GM19468 (cell line): ENCODE results near the gene ANKRD13D.

ENCODE experiments used
- ATAC-seq: cut with Tn5 transposase; IDR thresholded peaks from one replicate; pipeline ENCODE4 v1.9.1; 2021; ENCODE audit warnings: mild to moderate bottlenecking, moderate library complexity, moderate number of reproducible peaks; ENCODE audit not compliant: unreplicated experiment; ENCODE audit errors: extremely low read depth

ANKRD13D gene

DNA sequence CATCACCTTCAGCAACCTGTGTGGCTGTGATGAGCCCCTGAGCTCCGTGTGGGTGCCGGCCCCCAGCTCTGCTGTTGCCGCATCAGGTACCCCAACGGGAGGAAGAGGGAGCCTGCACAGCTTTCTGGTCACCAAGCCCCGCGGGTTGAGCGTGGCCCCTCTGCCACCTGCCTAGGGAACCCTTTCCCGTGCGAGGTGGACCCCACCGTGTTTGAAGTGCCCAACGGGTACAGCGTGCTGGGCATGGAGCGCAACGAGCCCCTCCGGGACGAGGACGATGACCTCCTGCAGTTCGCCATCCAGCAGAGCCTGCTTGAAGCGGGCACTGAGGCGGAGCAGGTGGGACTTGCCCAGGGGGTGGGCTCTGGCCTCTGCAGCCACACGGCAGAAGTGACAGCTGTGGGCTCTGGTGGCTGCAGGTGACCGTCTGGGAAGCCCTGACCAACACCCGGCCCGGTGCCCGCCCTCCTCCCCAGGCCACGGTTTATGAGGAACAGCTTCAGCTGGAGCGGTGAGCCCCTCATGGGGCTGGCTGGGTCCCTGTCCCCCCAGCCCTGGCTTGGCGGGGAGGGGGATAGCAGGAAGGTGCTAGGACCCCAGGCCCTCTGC lies 12.3 kb downstream of the ANKRD13D start:
- ATAC-seq: no peak

DNA sequence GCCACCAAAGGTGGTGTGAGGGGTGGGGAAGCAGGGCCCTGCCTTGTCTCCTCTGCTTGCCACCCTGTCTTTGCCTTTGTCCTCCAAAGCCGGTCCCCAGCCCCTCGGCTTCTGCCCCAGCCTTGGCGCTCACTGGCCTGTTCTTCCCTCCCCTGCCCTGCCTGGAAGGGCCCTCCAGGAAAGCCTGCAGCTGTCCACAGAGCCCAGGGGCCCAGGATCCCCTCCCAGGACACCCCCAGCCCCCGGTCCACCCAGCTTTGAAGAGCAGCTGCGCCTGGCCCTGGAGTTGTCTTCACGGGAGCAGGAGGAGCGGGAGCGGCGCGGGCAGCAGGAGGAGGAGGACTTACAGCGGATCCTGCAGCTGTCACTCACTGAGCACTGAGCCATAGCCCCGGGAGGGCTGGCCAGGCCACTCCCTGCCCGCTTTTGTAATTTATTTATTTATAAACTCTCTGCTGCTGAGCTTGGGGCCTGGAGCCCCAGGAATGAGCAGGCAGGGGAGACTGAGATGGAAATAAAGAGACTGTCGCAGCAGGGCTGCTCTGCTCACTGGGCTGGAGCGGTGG lies 12.9 kb downstream of the ANKRD13D start:
- no peak for ATAC-seq

DNA sequence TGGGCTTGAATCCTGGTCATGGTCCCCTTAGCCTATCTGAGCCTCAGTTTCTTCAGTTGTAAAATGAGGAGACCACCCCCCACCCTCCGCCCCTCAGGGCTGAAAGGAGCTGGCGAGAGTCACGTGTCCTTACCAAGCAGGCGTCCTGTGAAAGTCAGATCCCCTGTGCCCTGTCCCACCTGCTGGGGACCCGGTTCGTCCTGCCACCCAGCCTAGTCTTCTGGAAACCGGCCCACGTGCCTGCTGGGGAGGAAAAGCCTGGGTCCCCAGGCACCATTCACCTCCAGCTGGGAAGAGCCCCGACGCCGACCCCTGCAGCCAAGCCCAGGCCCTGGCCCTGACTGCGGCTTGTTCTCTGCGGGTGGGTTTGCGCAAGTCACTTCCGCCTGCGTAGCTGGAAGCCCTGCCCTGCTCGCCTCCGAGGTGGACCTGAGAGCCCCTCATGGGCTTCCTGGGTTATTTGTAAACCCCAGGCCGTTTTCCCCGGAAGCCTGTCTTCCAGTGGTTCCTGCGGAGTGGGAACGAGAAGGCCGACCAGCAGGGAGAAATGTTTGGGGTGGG lies 13.5 kb downstream of the ANKRD13D start:
- no peak for ATAC-seq

DNA sequence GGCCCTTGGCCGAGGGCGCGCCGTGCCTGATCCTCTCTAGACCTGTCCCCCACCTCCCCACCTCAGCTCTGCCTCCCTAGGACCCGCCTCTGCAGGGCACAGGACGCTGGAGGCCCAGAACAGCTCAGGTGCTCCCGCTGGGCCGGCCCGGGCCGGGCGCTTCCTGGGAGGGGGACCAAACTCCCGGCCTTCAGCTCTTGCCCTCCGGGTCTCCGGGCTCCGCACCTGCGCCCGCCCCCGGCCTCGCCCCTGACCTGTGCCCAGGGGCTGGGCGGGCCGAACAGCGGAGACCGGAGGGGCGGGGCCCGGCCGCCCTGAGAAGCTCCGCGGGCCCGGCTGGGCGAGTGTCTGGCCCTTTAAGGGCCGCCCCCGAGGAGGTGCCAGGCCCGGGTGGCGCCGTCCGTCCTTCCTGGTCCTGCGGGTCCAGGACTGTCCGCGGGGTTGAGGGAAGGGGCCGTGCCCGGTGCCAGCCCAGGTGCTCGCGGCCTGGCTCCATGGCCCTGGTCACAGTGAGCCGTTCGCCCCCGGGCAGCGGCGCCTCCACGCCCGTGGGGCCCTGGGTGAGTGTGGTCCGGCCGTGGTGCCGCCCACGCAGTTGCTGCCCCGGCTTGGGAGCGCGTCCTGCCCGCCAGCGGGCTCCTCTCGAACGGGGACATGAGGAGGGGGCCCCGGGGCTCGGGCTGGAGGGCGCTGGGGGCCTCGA lies 14.2 kb downstream of the ANKRD13D start, which contains the start of gene SSH3:
SSH3 (plus strand) TSS at position 399 of the 703 bp plus-strand sequence; CDS start at position 495, 96 bp downstream.
- no peak for ATAC-seq

DNA sequence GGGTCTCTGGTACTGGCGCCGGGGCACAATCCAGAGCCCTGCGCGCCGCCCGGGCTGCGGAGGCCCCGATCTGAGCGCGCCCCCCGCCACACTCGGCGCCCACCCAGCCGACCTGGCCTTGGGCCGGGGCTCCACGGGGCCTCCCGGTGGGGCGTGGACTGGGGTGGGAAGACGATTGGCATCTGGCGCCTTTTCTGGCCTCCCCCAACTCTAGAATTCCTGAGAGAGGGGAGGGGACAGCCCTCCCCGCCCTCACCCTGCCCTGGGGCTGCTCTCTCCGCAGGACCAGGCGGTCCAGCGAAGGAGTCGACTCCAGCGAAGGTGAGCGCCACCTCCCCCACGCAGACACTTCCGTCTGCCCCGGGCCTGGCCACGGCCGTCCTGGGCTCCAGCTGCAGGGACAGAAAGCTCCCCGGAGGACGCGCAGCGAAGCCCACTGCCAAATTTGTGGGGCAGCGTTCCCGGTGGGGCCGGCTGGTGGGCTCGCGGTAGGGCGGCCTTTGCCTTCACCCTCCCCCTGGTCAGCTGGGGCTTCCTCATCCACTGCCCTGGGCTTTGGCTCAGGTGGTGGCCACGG lies 14.8 kb downstream of the ANKRD13D start:
- ATAC-seq: no peak

DNA sequence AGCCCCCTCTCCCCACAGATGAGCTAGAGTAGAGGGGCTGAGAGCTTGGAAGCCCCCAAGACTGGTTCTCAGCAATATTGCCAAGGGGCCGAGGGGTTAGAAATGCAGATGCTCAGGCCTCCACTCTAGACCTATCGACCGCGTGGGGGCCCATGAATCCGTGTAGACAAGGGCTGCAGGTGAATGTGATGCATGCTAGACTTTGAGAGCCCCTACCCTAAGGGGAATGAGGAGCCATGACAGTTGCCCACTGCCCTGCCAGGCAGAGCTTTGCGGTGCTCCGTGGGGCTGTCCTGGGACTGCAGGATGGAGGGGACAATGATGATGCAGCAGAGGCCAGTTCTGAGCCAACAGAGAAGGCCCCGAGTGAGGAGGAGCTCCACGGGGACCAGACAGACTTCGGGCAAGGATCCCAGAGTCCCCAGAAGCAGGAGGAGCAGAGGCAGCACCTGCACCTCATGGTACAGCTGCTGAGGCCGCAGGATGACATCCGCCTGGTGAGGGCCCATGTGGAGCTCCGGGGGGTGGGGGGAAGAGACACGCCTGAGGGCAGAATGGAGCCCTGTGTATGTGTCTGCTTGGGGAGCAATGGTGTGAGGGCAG lies 15.5 kb downstream of the ANKRD13D start:
- ATAC-seq: no peak

DNA sequence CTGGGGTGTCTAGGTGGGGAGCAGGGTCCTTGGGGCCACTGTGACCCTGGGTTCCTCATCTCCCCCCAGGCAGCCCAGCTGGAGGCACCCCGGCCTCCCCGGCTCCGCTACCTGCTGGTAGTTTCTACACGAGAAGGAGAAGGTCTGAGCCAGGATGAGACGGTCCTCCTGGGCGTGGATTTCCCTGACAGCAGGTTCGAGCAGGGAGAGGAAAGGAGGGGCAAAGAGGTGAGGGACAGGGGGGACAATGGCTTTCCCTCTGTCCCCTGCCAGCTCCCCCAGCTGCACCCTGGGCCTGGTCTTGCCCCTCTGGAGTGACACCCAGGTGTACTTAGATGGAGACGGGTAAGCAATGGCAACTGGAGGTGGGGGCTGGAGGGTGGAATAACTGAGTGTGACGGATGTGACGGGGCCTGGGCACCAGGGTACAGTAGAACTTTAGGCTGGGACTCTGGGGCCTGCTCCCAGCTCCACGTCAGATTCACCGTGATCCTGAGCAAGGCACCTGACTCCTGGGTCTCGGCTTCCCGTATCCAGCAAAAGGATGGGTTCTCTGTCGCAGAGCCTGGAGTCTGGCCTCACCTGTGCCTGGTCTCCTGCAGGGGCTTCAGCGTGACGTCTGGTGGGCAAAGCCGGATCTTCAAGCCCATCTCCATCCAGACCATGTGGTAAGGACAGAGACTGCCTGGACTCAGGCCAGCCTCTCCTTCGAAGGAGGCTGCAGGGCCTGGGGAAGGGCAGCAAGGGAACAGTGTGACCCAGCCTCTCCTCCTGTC lies 17.9 kb downstream of the ANKRD13D start:
- ATAC-seq: no peak

DNA sequence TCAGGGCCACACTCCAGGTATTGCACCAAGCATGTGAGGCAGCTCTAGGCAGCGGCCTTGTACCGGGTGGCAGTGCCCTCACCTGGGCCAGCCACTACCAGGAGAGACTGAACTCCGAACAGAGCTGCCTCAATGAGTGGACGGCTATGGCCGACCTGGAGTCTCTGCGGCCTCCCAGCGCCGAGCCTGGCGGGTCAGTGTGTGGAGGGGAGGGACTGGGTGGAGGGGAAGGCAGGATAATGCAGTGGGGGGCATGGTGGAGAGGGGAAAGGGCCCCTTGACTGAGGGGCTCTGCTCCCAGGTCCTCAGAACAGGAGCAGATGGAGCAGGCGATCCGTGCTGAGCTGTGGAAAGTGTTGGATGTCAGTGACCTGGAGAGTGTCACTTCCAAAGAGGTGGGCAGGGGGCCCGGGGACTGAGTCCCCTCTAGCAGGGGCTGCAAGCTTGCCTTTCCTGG lies 18.5 kb downstream of the ANKRD13D start:
- ATAC-seq: no peak

DNA sequence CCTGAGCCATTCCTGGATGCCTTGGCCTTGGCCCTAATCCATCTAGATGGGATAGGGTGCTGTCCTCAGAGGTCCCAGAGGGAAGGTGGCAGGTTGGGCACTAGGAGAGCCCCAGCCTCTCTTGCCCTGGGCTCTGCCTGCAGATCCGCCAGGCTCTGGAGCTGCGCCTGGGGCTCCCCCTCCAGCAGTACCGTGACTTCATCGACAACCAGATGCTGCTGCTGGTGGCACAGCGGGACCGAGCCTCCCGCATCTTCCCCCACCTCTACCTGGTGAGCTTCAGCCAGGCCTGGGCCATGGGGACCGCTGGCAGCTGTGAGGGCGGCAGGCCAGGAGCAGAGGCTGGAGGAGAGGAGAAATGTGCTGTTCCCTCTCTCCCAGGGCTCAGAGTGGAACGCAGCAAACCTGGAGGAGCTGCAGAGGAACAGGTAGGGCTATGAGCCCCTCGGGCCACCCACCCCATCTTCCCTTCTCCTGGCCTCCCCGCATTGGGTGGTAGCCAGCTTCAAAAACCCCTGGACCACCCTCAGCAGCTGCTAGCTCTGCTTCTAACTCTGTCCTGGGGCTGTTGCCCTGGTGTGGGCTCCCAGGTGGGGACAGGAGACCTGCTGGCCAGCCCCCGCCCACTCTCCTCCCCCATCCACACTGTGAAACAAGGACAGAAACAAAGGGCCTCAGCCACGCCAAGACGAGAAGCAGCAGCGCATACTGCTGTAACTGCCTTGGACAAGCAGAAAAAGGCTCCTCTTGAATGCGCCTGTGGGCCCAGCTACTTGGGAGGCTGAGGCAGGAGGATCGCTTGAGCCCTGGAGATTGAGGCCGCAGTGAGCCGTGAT lies 19.1 kb downstream of the ANKRD13D start:
- ATAC-seq: no peak

DNA sequence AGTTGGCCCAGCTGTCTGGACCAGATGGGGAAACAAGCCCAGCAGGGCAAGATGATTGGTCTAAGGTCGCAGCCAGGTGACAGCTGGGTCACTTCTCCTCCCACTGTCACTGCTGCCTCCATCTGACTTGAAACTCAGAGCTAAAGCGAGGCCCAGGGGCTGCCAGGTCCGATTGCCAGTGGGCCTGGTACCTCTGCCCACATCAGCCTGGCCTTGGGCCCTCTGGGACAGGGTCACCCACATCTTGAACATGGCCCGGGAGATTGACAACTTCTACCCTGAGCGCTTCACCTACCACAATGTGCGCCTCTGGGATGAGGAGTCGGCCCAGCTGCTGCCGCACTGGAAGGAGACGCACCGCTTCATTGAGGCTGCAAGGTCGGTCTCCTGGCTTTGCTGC lies 20.1 kb downstream of the ANKRD13D start:
- no peak for ATAC-seq

DNA sequence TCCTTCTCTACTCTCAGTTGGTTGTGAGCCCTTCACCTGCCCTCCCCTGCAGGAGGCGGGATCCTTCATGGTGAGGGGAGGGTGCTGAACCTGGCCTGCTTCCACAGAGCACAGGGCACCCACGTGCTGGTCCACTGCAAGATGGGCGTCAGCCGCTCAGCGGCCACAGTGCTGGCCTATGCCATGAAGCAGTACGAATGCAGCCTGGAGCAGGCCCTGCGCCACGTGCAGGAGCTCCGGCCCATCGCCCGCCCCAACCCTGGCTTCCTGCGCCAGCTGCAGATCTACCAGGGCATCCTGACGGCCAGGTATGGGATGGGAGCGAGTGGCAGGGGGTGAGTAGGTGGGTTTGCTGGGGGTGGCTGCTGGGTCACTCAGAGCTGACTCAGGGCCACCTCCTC lies 20.6 kb downstream of the ANKRD13D start:
- ATAC-seq: no peak

DNA sequence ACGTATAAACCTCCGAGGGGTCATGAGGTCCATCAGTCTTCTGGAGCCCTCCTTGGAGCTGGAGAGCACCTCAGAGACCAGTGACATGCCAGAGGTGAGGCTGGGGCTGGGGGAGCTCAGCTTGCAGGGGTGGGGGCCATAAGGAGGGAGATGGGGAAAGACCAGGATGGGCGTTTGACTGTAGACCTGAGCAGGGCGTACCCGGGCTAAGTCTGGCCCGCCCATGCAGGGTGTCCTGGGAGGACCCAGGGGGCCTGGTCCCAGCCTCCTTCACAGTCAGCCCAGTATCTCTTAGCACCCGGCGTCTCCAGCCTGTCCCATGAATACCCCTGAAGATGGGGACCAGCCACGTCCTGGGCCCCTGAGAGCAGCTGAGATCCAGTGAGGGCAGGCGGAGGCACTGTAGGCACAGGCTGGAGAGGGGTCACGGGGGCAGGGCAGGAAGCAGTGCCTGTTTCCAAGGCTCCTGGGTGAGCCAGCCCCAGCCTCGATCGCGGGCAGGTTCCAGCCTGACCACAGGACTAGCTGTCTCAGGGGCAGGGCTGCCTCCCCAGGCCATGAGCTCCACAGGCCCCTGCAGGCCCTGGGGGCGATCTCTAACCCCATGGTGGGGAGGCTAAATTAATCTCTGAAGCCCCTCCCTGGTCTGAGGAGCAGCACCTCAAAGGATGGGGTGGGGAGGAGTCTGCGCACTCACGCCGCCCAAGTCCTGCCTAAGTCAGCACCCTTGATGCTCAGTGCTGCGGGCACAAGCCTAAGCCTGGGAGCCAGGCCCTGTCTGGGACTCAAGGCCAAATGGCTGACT lies 21.3 kb downstream of the ANKRD13D start:
- no peak for ATAC-seq

DNA sequence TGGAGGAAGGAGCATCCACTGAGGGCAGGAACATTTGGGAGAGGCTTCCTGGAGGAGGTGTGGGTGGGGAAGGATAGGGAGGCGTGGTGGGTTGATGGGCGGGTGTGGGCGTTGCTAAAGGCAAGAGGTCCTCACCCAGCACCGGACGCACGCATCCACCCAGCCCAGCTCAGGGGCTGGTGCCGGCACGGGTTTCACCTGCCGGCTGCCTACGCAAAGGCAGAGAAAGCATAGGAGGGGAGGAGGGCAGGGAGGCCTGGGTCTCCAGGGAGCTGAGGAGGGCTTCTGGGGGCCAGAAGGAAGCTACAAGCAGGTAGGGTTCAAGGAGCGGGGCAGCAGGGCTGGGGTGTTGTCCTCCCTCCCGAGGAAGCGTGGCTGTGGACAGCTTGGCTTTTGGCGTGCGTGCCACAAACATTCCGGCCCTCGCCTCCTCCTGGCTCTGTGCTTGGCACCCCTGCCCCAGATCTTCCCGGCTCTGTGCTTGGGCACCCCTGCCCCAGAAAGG lies 22.0 kb downstream of the ANKRD13D start:
- no peak for ATAC-seq

DNA sequence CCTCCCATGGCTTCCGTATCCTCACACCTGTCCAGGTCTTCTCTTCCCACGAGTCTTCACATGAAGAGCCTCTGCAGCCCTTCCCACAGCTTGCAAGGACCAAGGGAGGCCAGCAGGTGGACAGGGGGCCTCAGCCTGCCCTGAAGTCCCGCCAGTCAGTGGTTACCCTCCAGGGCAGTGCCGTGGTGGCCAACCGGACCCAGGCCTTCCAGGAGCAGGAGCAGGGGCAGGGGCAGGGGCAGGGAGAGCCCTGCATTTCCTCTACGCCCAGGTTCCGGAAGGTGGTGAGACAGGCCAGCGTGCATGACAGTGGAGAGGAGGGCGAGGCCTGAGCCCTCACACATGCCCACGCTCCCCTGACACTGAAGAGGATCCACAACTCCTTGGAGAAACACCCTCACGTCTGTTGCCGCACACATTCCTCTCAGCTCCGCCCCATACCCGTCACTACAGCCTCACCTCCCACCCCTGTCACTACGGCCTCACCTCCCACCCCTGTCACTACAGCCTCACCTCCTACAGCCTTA lies 22.5 kb downstream of the ANKRD13D start:
- no peak for ATAC-seq

DNA sequence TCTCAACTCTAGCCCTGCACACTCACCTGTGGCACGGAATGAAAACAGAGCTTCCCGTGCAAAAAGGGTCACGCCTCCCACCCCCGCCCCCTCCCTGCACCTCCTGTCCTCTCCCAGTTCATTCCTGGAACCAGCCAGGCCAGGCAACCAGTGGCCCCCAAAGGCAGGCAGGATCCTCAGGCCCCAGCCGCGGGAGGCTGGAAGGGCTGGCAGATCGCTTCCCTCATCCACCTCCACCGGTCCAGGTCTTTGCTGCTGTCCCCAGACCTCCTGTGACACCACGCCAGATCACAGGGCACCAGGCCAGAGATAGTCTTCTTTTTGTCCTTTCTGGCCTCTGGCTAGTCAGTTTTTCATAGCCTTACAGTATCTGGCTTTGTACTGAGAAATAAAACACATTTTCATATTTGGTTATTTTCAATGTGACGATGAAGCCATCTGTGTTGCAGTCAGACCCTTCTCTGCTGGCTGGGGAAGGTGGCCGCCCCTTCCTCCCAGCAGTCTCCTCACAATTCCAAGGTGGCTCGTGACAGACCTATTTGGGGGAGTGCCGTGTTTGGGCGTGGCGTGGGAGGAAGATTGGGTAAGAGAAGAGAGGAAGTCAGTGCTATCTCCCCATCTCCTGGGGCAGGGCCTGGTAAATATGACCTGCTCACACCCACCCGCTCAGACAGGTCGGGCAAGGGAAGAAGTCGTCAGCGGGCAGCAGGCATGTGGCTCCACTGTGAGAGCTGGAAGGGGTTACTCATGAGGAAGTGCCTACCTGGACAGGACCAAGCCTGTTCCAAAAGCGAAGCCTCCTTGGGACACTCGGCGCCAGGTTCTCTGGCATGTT lies 23.3 kb downstream of the ANKRD13D start:
- ATAC-seq: no peak

DNA sequence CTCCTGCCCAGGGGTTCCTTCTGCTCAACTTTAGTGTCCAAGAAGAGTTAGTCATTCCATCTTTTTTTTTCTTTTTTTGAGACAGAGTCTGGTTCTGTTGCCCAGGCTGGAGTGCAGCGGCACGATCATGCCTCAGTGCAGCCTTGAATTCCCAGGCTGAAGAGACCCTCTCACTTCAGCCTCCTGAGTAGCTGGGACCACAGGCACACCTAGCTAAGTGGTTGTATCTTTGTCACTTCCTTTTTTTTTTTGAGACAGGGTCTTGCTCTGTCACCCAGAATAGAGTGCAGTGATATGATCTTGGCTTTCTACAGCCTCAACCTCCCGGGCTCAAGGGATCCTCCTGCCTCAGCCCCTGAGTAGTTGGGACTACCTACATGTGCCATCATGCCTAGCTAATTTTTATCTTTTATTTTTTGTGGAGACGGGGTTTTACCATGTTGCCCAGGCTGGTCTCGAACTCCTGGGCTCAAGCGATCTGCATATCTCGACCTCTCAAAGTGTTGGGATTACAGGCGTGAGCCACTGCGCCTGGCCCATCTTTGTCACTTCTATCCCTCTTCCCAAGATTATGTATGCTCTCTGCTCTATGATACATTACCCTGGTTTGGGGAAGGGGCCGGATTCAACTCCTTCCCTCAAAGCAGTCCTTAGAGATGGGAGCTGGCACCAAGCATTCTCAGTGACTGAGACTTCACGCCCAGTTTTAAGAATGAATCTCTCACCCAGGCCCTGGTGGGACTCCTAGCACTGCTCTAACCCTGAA lies 24.2 kb downstream of the ANKRD13D start:
- no peak for ATAC-seq
